NCI-H524 treated with DMSO at 0.1 percent for 48 hours (cell line): Measurements from ENCODE around the gene HDAC4.

Experiments
- DNase-seq: peaks from one replicate; lab custom pipeline; 2025; lab: John Stamatoyannopoulos, UW

Gene HDAC4

DNA sequence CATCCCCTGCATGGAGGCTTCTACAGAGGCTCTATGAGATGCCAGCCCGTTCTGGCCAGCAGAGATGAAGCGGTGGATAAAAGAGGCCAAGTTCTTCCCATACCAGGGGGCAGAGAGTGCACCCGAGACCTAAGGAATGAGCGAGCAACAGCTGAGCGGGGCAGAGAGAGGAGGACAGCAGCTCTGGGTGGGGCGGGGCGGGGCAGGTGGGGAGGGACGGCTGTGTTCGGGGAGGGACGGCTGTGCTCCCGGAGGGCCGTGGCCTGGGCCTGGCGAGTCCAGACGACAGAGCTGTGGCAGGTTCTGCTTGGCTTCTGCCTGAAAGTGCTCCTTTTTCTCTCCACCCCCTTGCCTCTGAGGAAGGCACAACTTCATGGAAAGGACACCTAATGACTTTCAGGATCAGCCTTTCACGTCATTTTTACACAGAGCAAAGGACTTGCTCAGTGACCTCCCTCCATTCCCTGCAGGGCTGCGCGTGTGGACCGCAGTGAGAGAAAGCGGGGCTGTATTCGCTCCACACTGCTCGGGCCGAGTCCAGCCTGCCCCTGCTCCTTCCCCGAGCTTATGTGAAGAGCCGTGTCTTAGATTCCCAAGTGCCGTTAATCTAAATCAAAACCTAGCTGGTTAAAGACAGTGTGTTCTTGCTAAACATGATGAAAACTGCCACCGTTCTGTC lies 232.9 kb downstream of the HDAC4 start:
- DNase-seq = no peak

DNA sequence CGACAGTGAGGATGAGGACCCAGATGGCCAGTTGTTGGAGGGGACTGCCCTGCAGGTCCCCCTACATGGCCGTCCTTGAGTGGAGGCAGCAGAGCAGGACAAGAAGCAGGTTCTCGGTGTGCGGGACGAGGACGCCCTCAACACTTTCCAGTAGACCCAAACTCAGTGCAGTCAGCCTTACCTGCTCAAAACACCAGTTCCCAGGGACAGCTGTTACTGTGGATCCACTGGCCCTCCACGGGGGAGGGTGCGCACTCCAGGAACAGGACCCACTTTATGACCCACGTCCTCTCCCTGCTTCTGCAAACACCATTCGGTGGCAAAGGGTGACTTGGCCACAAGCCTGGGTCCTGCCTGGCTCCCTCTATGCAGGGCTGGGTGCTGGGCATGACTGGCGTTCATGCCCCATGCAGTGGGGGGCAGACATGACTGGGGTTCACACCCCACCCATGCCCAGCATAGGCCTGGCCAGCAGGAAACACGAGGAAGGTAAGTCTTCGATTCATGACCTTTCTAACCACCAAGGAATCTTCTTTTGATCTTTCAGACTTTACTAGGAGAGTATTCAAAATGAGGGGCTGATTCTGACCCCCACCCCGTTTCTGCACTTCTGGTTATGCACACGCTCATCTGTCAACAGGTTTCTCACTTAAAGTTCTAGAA lies 233.7 kb downstream of the HDAC4 start:
- no peak for DNase-seq

DNA sequence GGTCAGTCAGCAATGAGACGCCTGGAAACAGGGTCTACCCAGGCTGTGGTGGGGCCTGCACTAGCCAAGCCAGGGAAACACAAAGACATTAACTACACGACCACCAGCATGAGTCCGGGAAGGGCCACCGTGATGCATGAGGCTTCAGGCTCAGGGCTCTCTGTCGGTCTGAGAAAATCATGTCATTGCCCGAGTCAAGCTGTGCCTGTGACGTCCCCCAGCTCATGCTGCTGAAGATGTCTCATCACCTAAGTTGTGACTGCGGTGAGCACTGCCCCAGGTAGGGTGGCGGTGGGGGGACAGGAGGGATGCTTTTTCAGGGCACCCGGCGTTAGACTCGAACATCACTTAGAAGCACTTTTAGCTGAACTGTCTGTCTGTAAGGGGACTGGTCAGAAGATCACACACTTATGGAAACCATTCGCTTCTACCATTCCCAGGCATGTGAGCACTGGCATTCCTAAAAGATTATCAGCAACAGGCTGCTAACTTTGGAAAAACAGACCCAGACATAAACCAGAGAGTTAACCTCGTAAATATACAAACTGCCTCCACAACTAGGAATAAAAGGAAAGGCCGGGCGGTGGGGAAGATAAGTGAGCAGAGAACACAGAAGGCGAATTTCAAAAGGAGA lies 234.5 kb downstream of the HDAC4 start:
- no peak for DNase-seq

DNA sequence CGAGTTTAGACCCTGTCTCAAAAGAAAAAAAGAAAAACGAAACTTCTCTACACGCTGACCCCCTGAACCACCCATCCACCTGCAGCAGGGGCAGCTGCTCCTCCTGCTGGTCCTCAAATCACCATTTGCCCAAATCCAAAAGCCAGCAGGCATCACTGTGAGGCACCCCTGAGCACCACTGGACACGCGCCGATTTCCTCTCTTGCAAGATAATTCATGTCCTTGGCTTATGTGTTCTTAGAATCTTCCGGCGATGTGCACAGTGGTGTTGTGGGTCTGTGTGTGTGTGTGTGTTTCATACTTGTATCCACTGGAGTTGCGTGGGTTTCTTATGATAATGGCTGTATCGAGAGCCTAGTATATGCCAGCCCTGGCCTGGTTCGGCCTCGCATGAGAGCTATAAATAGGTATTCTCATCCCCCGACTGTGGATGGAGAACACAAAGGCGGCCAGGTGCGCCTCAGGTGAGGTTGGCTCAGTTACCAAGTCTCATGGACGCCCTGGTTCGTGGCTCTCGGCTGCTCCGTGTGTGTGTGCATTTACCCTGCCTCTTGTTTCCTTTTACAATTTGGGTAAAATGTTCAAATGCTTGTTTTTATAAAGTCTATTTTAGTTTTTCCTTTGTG lies 235.5 kb downstream of the HDAC4 start:
- DNase-seq = no peak

DNA sequence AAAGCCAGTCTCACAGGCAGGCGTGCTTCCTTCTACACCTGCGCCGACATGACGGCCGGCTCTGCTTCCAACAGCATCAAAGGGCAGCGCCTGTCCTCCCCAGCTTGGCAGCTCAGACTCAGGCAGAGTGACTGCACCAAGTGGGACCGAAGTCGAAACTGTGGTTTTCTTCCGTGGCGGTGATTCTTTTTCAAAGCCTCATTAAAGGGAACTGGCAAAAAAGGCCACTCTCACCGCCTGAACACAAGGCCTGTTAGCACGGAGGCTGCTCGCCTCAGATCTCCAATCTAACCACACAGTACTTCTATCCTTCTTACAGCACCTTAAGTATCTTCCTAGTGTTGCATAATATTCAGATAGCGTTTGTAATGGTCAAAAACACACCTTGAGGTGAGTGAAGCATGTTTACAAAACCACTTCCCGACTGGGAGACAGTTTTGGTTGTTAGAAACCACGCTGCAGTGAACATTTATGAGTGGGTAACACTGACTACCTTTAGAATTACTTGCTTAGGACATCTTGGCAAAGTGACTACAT lies 236.4 kb downstream of the HDAC4 start:
- no peak for DNase-seq

DNA sequence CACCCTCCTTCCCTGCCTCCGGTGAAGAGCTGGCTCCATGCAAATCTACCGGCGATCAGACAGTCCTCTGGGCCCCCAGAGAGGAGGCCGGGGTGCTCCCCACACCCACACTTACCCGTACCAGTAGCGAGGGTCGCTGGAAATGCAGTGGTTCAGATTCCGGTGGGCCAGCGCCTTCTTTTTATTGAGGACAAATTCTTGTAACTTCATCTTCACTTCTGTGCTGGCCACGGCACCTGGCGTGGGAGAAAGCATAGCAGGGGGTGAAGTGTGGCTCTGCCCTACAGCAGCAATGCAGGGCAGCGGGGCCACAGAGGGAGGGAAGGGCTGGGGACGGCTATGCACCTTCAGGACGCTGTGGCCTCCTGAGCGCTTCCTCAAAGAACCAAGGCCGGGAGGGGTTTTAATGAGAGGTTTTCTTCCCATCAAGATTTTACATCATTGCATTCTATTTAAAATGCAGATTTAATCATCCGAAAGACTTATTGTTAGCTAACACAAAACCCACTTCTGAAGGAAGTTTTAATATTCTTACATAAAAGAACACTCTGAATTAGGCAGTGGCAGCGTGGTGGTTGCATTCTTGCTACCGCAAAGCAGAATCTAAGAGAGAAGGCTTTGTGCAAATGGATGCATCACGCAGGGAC lies 237.0 kb downstream of the HDAC4 start:
- DNase-seq = no peak

DNA sequence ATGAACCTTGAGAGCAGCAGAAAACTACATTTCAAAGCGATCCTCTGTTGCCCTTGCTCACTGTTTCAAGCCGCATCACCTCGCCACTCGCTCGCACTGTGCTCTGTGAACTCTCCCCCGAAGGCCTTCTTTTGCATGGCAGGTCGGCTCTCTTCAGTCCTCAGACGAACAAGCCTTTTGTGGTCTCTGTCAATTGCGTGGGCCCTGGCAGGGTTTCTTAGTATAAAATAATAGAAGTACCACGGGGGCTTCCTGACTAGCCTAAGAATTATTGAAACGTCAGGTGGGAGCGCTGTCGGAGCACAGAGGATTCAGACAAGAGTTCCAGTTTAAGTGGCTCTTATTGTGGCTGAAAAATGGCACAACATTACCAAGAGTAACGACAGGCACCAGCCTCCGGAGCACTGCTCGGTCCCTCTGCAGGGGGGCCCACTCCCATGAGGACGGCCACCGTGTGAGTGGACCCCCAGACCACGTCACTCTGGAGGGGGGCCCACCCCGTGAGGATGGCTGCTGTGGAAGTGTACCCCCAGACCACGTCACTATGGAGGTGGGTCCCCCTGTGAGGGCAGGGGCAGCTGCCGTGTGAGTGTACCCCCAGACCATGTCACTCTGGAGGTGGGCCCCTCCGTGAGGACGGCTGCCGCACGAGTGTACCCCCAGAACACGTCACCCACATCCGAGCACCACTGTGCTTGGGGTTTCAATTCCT lies 237.7 kb downstream of the HDAC4 start:
- DNase-seq = no peak

DNA sequence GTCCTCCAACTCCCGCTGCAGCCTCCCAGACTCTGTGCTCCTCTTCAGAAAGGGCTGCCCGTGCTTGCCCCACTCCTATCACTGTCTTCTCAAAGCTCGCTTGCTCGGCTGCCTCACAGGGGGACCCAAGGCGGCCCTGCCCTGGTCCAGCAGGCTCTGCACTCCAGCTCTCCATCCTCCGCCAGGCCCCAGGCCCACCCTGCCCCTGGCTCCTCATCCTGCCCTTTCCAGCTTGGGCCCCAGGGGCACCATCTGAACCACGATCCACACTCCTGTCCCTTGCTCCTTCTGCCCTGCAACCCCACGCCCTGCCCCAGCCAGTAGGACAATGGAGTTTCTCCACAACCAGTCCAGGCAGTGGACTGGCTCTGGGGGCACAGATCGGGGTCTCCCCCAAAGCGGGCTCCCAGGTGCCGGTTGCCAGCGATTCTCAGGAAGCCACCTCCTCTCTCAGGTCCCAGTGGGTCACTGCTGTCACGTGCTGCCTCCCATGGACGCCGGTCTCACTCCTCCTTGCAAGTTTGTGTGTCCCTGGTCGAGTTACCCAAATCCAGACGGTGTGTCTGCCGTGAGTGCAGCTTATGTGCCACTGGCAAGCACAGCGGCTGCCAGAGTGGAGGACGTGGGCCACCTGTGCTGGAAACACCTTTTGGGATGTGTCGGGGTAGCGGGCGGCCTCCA lies 238.5 kb downstream of the HDAC4 start:
- no peak for DNase-seq

DNA sequence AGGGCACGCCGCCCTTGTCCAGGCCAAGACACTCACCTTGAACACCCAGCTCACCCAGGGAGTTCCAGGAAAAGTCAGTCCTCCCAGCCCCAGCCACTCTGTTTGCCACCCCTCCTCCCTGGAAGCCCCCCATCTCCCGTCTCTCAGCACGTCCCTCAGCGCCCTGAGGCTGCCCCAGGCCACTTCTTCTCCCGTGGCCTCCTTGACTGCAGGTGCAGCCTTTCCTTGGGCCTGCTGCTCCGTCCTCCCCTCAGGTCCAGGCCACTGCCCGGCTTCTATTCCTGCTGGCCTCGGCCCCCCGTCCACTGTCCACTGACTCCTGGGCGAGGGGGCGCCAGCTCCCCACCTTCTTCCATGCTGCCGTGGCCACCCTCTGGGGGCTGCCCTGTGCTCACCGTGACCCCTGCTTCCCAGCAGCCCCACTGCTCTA lies 239.1 kb downstream of the HDAC4 start:
- no peak for DNase-seq

DNA sequence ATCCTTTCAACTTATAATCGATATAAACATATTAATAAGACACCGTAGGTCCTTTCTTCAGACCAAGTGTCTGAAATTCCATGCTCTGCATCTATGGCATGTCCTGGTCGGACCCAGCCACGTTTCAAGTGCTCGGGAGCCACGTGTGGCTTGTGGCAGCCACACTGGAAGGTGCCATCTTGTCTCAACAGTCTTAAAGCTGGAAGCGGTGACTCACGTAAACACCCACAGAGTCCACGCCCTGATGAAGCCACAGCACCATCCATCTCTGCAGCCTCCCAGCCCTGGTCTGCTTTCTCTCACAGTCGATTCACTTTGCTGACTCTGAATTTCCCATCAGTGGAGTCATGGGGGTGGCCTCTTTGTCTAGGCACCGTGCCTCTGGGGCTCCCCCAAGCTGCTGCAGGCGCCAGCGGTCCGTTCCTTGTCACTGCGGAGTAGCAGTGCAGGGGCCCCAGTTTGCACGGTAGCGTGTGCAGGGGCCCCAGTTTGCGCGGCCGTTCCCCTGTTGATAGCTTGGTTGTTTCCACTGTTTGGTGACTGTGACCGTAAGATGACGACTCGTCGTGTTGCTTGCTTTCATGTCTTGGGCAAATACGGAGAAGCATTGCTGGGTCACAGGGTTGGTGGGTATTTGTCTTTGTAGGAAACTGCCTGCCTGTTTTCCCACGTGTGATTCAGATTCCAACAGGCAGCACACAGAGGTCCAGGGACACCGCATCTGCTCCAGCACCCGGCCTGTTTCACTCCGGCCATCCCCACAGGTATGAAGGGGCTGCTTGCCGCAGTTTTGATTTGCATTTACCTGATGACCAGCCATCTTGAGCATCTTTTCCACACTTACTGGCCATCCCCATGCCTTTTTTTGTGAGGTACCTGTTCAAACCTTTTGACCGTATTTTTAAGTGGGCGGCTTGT lies 240.3 kb downstream of the HDAC4 start:
- DNase-seq = no peak

DNA sequence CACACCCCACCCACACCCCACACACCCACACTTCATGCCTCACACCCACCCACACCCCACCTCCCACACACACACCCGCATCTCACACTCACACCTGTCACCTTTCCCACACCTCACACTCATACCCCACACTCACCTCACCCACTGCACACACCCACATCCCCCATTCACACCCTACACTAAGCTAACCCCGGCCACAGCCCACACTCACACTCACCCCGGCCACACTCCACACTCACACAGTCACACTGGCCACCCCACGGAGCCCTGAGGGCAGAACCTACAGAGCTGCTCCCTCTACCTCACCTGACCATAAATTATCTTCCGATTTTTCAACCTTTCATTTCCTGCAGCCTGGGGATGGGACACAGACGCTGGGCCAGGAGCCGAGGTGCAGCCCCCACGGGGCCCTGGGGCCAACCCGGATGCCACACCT lies 241.3 kb downstream of the HDAC4 start:
- no peak for DNase-seq

DNA sequence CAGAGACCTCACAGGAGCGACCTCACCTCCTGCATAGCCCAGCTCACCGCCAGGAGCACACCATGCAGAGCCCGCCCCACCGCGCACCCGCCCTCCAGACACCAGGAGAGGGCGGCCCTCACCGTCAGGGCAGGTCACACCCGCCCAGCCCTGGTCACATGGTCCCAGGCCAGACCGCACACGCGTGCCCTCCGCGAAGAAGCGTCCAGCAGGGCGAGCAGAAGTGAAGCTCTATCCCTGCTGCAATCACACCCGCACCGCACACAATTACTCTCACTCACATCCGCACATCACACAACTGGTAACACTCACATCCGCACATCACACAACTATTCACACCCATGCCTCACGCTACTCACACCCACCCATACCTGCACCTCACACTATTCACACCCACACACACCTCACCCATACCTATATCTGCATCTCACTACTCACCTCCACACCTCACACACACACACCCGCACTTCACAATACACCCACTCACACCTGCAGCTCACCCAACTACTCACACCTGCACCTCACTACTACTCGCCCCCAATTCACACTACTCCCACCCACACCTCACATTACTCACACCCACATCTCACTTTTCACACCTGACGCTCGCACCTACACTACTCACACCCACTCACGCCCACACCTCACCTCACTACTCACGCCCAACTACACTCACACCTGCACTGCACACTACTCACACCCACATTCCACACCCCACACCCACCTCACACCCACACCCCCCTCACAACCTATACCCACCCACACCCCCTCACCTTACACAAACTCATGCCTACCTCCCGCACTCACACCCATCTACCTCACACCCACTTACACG lies 242.0 kb downstream of the HDAC4 start:
- DNase-seq = no peak

DNA sequence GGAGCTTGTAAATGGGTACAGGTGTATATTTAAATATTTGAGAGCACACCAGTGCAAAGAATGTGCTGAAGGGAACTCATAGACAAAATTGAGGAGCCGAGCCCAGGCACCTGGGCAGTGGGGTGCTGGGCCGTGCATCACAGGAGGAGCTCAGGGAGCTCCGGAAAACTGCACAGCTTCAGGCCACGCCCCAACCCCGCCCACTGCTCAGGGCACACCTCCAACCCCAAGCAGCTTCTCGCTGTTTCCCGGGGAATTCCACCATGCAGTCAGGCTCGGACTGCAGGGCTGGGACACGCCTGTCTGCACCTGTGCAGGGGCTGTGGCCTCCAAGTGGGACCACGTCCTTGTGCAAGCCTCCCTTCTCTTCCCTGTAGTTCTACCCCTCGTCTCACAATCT lies 243.0 kb downstream of the HDAC4 start:
- DNase-seq = no peak

DNA sequence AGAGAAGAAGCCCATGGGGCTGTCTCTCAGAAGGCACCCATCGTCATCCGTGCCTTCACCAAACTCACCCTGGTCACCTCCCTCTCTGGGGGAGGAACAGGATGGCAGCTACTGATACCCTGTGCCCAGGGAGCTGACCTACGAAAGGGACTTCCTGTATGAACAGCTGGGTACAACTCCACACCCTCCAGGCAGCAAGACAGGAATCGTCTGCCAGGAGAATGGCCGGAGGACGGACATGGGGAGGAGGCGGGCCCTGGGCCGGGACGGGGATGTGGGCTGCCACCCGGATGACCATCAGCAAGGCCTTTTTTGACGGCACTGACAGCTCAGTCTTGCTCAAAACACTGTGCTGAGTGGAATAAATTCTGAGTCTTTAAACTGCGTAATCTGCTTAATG lies 243.6 kb downstream of the HDAC4 start:
- no peak for DNase-seq

DNA sequence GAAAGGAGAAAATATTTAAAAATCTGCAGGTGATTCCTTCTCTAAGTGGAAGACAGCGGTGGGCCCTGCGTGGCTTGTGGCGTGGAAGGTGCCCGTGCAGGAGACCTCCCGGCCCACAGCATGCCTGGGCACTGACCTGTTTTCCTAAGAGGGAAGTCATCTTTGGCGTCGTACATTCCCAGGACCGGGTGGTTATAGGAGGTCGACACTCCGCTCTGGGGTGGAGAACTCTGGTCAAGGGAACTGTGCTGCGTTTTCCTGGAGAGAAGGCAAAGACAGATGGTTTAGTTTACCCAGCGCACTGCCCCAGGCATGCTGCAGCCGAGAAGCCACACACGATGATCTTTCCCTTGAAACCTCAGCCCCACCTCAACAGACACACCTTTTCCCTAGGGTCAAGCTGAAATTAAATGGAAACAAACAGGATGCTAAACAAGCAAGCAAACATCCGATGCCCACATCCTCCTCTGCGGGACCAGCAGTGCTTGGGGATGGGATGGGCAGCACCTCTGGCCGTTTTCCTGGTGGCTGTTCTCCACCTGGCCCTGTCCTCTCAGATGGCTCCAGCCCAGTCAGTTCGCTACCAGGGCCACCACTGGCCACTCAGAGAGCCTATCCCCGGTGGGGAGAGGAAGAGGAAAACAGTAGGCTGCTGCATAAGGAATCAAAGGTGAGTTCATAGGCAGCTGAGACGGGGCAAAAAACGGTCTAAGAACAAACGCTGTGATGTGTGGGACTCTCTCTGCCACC lies 244.1 kb downstream of the HDAC4 start:
- no peak for DNase-seq

DNA sequence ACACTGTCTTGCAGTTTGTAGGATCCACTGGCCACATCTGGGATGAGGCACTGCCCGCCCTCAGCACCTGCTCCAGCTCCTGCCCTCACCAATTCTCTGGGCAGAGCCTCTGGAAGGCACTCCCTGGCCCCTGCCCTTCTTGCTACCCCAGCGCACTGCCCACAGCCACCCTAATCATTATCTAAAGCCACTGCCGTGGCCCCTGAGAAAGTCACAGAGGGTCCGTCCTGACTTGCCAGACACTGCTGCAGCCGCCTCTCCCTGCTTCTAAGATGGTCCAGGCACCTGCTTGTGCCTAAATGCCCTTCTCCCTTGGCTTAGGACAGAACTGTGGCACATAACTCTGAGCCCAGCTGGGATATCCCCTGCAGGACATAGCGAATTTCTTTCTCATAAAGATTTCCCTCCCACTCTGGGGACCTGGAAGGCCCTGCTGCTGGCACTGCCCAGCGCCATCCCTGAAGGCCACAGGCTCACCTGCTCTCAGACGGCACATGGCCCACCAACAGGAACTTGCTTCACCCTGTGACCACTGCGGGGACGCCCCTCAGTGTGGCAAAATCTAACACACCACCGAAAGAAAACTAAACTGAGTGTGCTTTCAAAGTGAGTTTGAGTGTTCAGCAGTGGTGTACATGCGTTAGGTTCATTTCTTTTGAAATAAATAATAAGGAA lies 244.9 kb downstream of the HDAC4 start:
- no peak for DNase-seq

DNA sequence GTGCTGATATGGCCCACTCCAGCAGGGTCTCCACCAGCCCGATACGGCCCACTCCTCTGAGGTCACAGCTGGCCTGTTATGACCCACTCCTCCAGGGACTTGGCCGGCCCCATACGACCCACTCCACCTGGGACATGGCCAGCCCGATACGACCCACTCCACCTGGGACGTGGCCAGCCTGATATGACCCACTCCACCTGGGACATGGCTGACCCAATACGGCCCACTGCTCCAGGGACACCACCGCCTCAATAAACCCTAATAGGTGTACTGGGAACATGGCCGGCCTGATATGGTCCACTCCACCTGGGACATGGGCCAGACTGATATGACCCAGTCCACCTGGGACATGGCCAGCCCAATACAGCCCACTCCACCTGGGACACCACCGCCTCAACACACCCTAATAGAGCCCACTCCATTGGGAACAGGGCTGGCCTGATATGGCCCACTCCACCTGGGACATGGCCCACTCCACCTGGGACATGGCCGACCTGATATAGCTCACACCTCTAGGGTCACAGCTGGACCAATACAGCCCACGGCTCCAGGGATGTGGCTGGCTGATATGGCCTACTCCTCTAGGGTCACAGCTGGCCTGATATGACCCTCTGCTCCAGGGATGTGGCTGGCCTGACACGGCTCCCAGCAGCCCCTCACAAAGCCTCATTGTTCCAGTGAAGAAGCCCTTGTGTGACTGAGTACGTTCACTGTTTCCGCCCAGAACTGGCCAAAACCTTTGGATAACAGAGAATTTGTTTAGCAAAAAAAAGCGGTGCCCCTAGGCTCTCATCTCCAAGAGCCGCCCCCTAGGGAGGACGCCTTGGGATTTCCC lies 245.6 kb downstream of the HDAC4 start:
- no peak for DNase-seq
